Activated CD8-positive, alpha-beta T cell treated with anti-CD3 and anti-CD28 coated beads for 36 hours (primary cell): ENCODE data around the gene PPFIBP1. TPM values are rescaled to one million over a fixed set of nuclear protein-coding genes. Genes with fewer than 3 reads are reported as not detected.

Source experiments
- ATAC-seq: fragments of 200-7000 bp; cut with Tn5 transposase; one replicate; pipeline ENCODE4 v1.10.0; 2021; ENCODE audit warnings: mild to moderate bottlenecking, moderate library complexity
- CTCF ChIA-PET: fragments of 350-600 bp; sonication (Branson Sonifier 250); formaldehyde crosslinking; loops from one replicate; lab custom pipeline; 2021; ENCODE audit warnings: antibody characterized with exemption; lab: Charles Lee
- POLR2A ChIA-PET: fragments of 350-600 bp; sonication (Branson Sonifier 250); formaldehyde crosslinking; loops from one replicate; lab custom pipeline; 2021; ENCODE audit warnings: antibody characterized with exemption; lab: Charles Lee
- DNase-seq: peaks from one replicate; pipeline ENCODE4 v3.0.0-alpha.2; 2020
- H3K27ac Mint-ChIP-seq: one replicate; pipeline ENCODE4 v1.8.0; 2021; ENCODE audit warnings: mild to moderate bottlenecking, mixed read lengths
- H3K27me3 Mint-ChIP-seq: one replicate; pipeline ENCODE4 v1.8.0; 2021; ENCODE audit warnings: mixed read lengths
- H3K36me3 Mint-ChIP-seq: one replicate; pipeline ENCODE4 v1.8.0; 2021; ENCODE audit warnings: low read depth, mixed read lengths
- H3K4me1 Mint-ChIP-seq: one replicate; pipeline ENCODE4 v1.8.0; 2021; ENCODE audit warnings: low read depth, mixed read lengths
- H3K4me3 Mint-ChIP-seq: one replicate; pipeline ENCODE4 v1.8.0; 2021; ENCODE audit warnings: mild to moderate bottlenecking, moderate library complexity, mixed read lengths
- H3K9me3 Mint-ChIP-seq: one replicate; pipeline ENCODE4 v1.8.0; 2021; ENCODE audit warnings: mixed read lengths
- intact Hi-C: fragments of 100-400 bp; cut with micrococcal nuclease; formaldehyde crosslinking; loops from one replicate; pipeline ENCODE4 v1.10.0; 2022
- total RNA-seq, 2 experiments: library from RNA; stranded (reverse); gene quantifications; one replicate each; pipeline ENCODE4 v1.2.3, GENCODE V29; 2021
- TF ChIP-seq, protein P1 (sequence below): fragments of 200-600 bp; IDR thresholded peaks from one replicate; pipeline ENCODE4 v1.8.0; 2022; ENCODE audit warnings: antibody characterized with exemption, mild to moderate bottlenecking

PPFIBP1 gene
- total RNA-seq, 2 experiments from 2014 or later = 6.6 to 8.8 TPM

DNA sequence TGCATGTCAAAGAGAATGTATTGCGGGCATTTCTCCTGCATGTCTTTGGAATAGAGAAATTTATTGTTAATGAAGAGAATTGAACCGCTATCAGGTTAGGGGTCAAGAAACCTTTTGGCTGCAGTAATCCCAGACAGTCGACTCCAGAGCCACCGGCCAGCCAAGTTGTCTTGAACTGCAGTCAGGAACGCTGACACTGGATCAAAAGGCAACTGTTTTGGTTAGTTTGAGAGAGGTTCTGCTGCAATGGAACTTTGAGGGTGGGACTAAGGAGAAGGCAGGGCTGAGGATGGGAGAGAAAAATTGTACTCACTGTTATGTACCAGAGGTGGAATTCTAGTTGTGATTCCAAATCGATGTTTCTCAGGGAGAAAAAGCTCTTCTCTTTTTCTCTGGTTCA lies 28.2 kb downstream of the PPFIBP1 start:
- Mint-ChIP-seq H3K4me3 (no peak overlapping the region), H3K4me1 (peaks cover 15% of the 10 kb centered on the region), H3K36me3 (no peaks in the 10 kb centered on the region), H3K9me3 (no peaks in the 10 kb centered on the region), H3K27ac (no peak overlapping the region), H3K27me3 (peaks cover 12% of the 10 kb centered on the region)
- ChIA-PET POLR2A (no interaction called here), CTCF (no interaction called here)
- intact Hi-C loops = no loop called here
- ATAC-seq = no peak
- TF ChIP-seq, protein P1, sequence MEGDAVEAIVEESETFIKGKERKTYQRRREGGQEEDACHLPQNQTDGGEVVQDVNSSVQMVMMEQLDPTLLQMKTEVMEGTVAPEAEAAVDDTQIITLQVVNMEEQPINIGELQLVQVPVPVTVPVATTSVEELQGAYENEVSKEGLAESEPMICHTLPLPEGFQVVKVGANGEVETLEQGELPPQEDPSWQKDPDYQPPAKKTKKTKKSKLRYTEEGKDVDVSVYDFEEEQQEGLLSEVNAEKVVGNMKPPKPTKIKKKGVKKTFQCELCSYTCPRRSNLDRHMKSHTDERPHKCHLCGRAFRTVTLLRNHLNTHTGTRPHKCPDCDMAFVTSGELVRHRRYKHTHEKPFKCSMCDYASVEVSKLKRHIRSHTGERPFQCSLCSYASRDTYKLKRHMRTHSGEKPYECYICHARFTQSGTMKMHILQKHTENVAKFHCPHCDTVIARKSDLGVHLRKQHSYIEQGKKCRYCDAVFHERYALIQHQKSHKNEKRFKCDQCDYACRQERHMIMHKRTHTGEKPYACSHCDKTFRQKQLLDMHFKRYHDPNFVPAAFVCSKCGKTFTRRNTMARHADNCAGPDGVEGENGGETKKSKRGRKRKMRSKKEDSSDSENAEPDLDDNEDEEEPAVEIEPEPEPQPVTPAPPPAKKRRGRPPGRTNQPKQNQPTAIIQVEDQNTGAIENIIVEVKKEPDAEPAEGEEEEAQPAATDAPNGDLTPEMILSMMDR = no peak
- no peak for DNase-seq

DNA sequence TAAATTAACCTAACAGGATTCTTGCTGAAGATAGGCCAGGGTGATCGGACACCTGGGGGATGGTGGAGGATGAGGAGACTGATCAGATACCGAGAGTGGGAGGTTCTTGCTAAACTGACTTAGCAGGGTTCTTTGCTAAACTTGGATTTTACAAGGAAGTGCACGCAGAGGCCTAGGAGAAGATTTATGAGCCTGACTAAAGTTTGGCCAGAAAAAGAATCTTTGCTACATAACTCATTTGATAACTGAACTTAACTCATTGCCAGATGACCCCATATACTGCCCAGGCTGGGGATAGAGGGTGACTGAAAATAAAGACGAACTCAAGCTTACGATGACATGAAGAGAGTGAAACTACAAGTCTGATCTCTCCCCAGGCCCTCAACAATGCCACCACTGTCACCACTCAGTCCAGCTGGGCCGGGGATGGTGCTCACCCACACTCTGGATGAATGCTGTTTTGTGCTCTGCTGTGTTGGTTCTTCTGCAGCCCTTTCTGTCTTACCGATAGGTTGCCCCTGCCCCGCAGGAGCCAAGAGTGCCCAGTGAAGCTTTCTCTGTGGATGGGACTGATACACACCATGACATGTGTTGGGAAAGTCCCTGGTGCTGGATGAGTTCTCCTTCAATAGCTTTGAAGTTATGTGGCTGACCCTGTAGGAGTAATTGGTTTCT lies 29.0 kb downstream of the PPFIBP1 start:
- H3K27me3 Mint-ChIP-seq = peaks cover 12% of the 10 kb centered on the region
- DNase-seq (no peak), ATAC-seq (no peak)
- ChIA-PET CTCF (interaction anchor here (0.9 to 1.3 kb wide), 2 partner anchors 29 to 172 kb away, joined by 3 to 4 read pairs; partner anchors contain the start of gene PPFIBP1), POLR2A (no interaction called here)
- no peak overlapping the region for H3K4me3 Mint-ChIP-seq
- intact Hi-C loops = no loop called here
- H3K9me3 Mint-ChIP-seq = no peaks in the 10 kb centered on the region
- H3K36me3 Mint-ChIP-seq = no peaks in the 10 kb centered on the region
- TF ChIP-seq, protein P1 = no peak
- H3K27ac Mint-ChIP-seq = no peak overlapping the region
- peaks cover 15% of the 10 kb centered on the region for H3K4me1 Mint-ChIP-seq

DNA sequence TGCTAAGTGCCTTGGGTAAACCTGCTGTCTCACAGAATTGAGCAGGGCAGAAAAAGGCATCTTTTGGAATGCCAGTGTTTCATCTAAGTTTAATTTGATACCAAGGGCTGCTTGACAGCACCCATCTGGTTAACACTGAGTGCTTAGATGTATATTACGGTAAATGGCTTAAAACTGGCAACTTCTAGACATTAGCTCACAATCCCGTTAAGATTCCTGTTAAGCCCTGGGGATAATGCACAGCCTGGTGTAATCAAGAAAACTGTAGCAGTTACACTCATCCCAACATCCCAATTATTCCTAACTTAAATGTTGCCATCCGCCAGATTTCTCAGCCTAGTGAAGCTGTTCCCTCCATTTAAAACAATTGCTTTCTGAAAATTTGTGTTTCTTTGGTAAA lies 29.9 kb downstream of the PPFIBP1 start:
- TF ChIP-seq, protein P1 = no peak
- H3K27ac Mint-ChIP-seq = no peak overlapping the region
- H3K4me1 Mint-ChIP-seq = peaks cover 10% of the 10 kb centered on the region
- H3K36me3 Mint-ChIP-seq = no peaks in the 10 kb centered on the region
- no peak for ATAC-seq
- ChIA-PET CTCF (interaction anchor here (0.9 to 1.3 kb wide), 2 partner anchors 30 to 173 kb away, joined by 3 to 4 read pairs; partner anchors contain the start of gene PPFIBP1), POLR2A (no interaction called here)
- DNase-seq = no peak
- H3K4me3 Mint-ChIP-seq = no peak overlapping the region
- intact Hi-C loops = no loop called here
- peaks cover 8% of the 10 kb centered on the region for H3K27me3 Mint-ChIP-seq
- no peaks in the 10 kb centered on the region for H3K9me3 Mint-ChIP-seq

DNA sequence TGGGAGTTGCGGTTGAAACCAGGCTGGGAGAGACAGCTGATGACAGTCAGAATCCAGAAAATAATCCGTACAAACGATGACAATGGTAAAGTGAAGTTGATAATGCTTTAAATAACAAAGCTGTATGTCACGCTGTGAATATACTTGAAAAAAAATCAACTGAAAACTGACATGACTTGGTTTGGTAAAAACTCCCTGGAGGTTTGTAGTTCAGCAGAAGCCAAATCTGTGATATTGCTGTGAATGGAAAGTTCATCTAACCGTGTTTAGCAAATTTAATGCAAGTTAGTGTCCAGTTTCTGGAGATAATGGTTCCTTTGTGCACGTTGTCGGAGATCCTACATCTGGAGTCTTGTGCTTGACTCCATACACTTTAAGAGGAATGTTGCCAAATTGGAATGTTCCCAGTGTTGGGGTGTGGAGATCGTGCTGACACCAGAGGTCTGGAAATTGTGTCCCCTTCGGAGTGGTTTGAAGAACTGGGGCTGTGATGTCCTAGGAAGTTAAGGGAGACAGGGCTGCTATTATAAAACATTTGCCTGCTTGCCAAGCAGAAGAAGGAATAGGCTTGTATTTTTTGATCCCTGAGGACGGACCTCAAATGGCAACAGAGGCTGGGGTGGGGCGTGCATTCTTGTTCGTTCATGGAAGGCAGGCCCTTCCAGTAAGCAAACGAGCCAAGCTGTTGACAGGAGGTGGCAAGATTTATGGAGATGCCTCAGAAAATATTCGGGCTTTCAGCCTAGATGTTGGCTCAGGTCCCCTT lies 30.6 kb downstream of the PPFIBP1 start:
- TF ChIP-seq, protein P1 = no peak
- POLR2A ChIA-PET = no interaction called here
- H3K9me3 Mint-ChIP-seq = no peaks in the 10 kb centered on the region
- intact Hi-C loops = no loop called here
- H3K4me1 Mint-ChIP-seq = peaks cover 4% of the 10 kb centered on the region
- ATAC-seq = no peak
- H3K27ac Mint-ChIP-seq = no peak overlapping the region
- no peak overlapping the region for H3K4me3 Mint-ChIP-seq
- no peak for DNase-seq
- CTCF ChIA-PET = interaction anchor here (0.8 to 2.3 kb wide), 5 partner anchors 20 to 170 kb away, joined by 3 to 7 read pairs (median 4); partner anchors contain the start of gene PPFIBP1
- no peaks in the 10 kb centered on the region for H3K36me3 Mint-ChIP-seq
- H3K27me3 Mint-ChIP-seq = peaks cover 4% of the 10 kb centered on the region

DNA sequence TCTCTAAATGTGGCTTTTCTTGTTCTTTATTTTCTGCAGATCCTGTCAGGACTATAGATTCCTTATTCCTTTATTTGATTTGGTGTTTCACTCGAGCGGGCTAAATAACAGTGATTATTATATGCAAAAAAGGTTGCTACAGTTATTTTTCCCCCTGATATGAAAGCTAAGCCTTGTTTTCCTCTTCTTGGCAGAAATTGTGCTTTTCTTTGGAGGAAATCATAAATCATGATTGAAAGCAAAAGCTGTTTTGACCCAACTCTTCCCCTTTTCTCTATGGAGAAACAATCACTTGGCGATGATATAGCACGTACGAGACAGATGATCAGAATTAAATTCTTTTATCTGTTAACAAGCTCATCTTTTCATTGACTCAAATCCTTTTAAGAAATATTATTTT lies 31.4 kb downstream of the PPFIBP1 start:
- no peaks in the 10 kb centered on the region for H3K9me3 Mint-ChIP-seq

More for the DNA sequence above, 31.4 kb downstream of the PPFIBP1 start:
- TF ChIP-seq, protein P1 = no peak
- H3K4me1 Mint-ChIP-seq = peaks cover 4% of the 10 kb centered on the region
- no peak for ATAC-seq
- POLR2A ChIA-PET = no interaction called here
- intact Hi-C loops = no loop called here
- DNase-seq = no peak
- no peaks in the 10 kb centered on the region for H3K36me3 Mint-ChIP-seq
- peaks cover 4% of the 10 kb centered on the region for H3K27me3 Mint-ChIP-seq
- no peak overlapping the region for H3K27ac Mint-ChIP-seq
- no peak overlapping the region for H3K4me3 Mint-ChIP-seq
- CTCF ChIA-PET = interaction anchor here (0.8 to 2.3 kb wide), 7 partner anchors 17 to 171 kb away, joined by 3 to 7 read pairs (median 3); partner anchors contain the start of gene PPFIBP1
